Dedifferentiated amniotic fluid mesenchymal stem cell (primary cell): ENCODE data around the gene LEMD2.
A peak's percentile ranks its signal among the peaks of the same experiment; 100 is the strongest.

Experiments used
- DNase-seq: peaks from one replicate; pipeline ENCODE4 v3.0.0-alpha.2; 2016; ENCODE audit errors: extremely low spot score

The LEMD2 gene

DNA sequence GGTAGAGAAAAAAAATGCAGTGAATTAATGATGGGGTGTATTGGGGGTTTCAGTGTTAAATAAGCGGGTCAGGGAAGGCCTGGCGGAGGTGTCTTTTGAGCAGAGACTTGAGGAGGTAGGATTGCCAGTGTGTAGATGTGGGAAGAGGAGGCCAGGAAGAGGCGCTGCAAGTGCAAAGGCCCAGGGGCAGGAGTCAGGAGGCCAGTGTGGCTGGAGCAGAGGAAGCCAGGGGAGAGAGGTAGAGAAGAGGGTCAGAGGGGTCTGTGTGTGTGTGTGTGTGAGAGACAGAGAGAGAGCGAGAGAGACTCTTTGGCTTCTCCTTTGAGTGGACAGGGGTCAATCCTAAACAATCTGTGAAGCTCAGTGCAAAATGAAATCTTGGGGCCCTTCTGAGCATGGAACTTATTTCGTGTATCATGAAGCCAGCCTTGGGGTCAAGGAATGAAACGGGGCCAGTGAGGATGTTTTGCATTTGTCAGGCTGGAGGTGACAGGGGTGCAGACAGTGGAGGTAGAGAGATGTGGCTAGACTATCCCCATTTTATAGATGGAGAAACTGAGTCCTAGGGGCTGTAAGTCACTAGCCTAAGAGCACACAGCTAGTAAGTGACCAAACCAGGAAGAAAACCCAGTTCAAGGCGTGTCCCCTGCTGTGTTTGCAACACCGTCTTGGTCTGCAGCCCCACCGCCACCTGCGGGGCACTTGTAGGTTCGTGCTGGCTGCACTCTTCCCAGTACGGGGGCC is 32.5 kb downstream of the LEMD2 start:
- no peak for DNase-seq

DNA sequence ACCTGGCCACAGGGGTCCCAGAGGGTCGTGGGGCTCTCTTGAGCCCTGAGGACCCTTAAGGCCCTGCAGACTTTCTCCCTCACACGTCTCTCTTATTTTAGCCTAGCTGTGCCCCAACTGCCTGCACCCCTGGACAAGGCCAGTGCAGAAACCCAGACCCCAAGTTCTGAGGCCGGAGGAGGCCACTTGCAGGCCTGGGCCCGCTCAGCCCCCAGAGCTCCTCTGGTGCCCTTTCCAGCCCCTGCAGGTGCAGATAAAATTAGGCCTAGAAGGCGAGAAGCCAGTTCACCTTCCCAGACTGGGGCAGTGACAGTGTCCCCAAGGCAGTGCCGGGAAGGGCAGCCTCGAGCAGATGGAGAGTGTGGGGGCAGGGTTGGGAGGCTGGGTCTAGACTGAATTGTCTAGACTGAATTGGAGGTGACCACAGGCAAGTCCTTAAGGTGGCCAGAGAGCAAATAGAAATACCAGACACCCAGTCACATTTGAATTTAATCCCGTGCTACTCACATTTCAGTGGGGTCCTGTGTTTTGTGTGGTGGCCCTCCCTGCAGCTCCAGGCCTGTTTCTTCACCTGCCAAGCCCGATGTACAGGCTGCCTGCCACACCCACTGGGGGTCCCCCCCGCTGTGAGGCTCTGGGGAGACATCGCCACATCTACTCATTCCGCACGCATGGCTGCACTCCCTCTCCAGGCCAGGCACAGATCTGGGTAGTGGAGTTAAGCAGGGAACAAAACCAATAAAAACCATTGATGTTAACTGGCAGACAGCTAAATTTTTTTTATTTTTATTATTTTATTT is 33.7 kb downstream of the LEMD2 start:
- DNase-seq: no peak

- no peak for DNase-seq
Measured at GRCh38 chr6:33754222-33754621, 34.7 kb downstream of the LEMD2 start.

DNA sequence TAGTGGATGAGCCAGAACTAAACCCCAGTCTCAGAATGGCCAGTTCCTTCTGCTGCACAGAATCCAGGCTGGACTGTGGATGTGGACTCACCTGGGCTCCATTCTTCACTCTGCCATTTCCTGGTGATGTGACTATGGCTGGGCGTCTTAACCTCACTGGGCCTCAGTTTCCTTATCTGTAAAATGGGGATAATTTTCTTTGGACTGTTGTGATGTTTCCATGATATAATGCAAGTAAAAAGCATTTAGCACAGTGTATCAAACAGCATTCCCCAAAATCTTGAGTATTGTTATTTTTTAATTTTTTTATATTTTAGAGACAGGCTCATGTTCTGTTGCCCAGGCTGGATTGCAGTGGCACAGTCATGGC is 36.3 kb downstream of the LEMD2 start:
- DNase-seq: no peak

- DNase-seq: no peak
Measured at GRCh38 chr6:33751771-33752645, 36.9 kb downstream of the LEMD2 start.

DNA sequence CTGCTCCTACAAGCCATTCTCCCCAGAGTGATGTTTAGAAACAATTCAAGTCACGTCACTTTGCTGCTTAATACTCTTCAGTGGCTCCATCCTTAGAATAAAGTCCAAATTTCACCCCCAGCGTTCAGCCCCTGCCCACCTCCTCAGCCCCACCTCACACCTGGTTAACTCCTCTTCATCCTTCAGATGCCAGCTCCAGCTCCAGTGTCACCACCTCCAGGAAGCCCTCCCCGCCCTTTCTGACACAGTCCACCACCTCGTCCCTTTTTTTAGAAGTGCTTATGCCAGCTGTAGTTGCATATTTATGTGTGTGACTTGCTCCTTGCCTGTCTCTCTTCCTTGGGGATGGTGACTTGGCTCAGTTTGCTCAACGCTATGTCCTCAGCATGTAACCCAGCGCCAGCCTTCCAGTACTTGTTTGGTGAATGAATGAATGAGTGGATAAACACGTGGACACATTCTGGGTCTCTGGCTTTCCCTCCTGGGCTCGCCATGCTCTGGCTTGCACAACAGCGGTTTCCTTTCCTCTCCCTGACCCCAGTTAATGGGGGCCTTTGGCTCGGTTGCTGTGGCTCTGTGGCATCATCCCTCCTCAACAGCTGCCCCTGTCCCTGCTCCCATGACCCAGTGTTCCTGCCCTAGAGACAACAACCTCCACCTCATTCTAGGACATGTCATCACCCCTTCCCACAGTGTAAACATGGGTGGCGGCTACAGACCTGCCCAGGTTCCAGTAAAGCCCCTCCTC is 38.5 kb downstream of the LEMD2 start:
- DNase-seq: no peak

GRCh38 chr6:33749401-33749800 is 39.5 kb downstream of the LEMD2 start:
- DNase-seq: no peak

- DNase-seq: no peak
Measured at GRCh38 chr6:33748841-33749240, 40.1 kb downstream of the LEMD2 start.

GRCh38 chr6:33747823-33748222 is 41.1 kb downstream of the LEMD2 start:
- no peak for DNase-seq

GRCh38 chr6:33746651-33747100 is 42.3 kb downstream of the LEMD2 start, which contains the start of gene IP6K3:
Gene IP6K3 (minus strand): TSS chr6:33746905. CDS start chr6:33735476, 11,429 bp downstream.
- no peak for DNase-seq

- no peak for DNase-seq
Measured at GRCh38 chr6:33746036-33746600, 42.8 kb downstream of the LEMD2 start.

- no peak for DNase-seq
Measured at GRCh38 chr6:33745548-33745947, 43.4 kb downstream of the LEMD2 start.

DNA sequence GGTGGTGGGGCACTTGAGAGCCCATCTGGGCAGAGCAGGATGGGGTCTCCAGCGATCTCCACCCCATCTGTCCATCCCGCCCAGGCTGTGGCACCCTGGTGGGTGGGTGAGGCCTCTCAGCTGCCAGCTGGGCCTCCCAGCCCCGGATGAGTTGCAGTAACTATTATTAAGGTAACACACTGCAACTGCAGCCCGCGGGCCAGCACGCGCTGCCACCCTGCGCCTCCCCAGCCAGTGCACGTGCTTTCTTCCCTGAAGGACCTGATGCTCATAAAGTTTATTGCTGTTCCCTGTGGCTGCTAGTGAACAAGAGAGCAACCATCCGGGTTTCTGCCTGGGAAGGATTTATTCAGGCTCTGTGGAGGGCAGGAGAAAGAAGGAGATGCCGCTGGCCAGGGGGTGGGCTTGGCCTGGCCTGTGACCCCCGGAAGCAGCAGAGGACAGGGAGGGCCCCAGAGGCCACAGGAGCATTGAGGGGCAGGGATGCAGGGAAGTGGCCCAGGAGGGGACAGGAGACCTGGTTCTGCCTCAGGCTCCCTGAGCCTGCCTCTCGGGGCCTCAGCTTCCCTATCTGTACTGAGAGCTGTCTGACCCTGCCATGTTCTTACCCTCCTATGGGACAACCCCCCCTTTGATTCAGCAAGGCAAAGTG is 43.9 kb downstream of the LEMD2 start:
- no peak for DNase-seq

DNA sequence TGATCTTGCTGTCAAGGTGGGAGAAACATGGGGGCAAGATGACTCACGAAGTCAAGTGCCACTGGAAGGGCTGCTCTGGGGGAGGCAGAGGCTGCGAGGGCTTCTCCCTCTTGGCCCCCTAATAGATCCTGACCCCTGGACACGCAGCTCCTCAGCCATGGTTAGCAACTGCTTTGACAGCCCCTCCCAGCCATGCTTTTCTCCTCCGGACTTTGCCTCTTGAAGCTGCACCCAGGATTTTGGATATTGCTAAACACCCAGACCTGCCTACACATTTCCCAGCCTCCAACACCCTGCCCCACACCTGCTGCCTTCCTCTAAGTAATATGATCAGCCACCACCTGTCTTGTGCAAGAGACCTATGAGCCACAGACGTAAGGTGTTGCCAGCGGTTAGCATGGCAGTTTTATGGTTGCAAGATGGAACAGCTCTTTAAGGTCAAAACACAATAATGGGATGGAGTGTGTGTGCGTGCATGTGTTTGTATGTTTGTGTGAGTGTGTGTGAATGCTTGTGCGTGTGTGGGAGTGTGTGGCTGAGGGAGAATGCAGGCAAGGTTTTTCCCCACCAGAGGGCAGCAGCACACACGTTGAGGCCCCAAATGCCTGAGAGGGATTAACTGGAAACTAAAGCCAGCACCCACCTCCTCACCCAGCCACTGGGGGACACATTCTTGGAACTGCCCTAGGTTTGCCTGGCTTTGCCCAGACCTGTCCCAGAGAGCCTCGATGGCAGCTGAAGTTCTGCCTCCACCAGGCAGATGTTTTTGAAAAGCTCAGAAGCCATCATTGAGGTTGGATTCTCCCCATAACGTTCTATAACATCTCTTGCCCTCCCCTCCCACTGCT is 44.7 kb downstream of the LEMD2 start:
- DNase-seq: peak; percentile 68

GRCh38 chr6:33742837-33743236 is 46.1 kb downstream of the LEMD2 start:
- no peak for DNase-seq

- DNase-seq: no peak
Measured at GRCh38 chr6:33742092-33742491, 46.8 kb downstream of the LEMD2 start.

- DNase-seq: no peak
Measured at GRCh38 chr6:33740794-33741193, 48.1 kb downstream of the LEMD2 start.

DNA sequence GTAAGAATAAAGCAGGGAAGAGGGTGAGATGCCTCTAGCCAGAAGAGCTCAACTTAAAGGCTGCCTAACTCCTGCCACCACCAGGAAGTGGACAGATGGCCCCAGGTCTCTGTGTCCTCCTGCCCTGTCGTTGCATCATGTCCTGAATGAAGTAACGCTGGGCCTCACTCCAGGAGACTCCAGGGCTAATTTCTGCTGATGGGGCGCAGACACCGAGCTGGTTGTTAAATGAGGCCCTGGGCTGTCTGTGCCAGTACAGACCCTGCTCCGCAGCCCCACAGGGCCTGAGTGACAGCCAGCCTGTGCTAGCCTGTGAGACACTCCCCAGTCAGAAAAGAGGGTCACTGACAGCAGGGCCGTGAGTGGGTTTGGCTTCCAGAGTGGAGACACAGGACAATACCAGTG is 48.7 kb downstream of the LEMD2 start:
- no peak for DNase-seq

DNA sequence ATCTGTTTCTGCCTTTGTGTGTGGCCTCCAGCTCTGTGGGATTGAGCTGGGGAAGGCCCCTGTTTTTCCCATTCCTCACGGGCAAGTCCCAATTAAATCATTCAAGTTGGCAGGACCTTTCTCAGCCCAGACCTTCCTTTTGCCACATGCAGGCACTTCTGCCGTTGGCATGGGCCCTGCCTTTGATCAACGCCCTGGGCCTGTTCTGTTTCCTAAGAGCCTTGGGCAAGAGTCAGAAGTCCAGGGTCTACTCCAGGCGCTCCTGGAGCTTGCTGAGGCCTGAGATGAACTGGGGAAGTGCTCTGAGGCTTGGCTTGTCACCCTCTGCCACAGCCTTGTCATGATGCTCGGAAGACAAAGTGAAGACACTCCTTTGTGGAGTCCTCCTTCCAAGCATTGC is 49.4 kb downstream of the LEMD2 start:
- no peak for DNase-seq

GRCh38 chr6:33738879-33739278 is 50.1 kb downstream of the LEMD2 start:
- DNase-seq: no peak
